Measurements from ENCODE around the gene ZMYND10. TPM values are rescaled to one million over a fixed set of nuclear protein-coding genes. Genes with fewer than 3 reads are reported as not detected.

ZMYND10 gene
- total RNA-seq, 1 experiment from 2014 or later = 0.74 TPM

- TF ChIP-seq JAZF1 (CRISPR knock-in tag; IDR thresholded peaks at IDR 0.05) (no peak), NR1H2 (CRISPR knock-in tag; IDR thresholded peaks at IDR 0.05) (no peak), SP1 (CRISPR knock-in tag; conservative IDR thresholded peaks at IDR 0.05) (no peak), ZNF532 (CRISPR knock-in tag; IDR thresholded peaks at IDR 0.05; ENCODE audit: borderline replicate concordance) (no peak), SMAD3 (CRISPR knock-in tag; IDR thresholded peaks at IDR 0.05; ENCODE audit: borderline replicate concordance) (no peak)
These were observed 43.9 kb upstream of the ZMYND10 start (continued) for GRCh38 chr3:50389414-50389767.

- no peaks in the 10 kb centered on the region for H3K36me3 Mint-ChIP-seq
- ChIA-PET CTCF (interaction anchor here (0.6 to 3.7 kb wide), 9 partner anchors 19 to 223 kb away, joined by 3 to 15 read pairs (median 3); partner anchors contain the start of genes CISH, CYB561D2, NPRL2 and ZMYND10), POLR2A (interaction anchor here (0.5 to 0.6 kb wide), 2 partner anchors 38 to 1086 kb away, joined by 3 read pairs; no protein-coding TSS in a partner anchor)
- no peak for ATAC-seq
- H3K9me3 Mint-ChIP-seq = no peaks in the 10 kb centered on the region
- H3K4me1 Mint-ChIP-seq = no peaks in the 10 kb centered on the region
- no peak for DNase-seq (ENCODE audit: low spot score)
- TF ChIP-seq SMAD3 (CRISPR knock-in tag; IDR thresholded peaks at IDR 0.05; ENCODE audit: borderline replicate concordance) = no peak
- TF ChIP-seq ATF1 (CRISPR knock-in tag; IDR thresholded peaks at IDR 0.05) = no peak
- TF ChIP-seq ZNF532 (CRISPR knock-in tag; IDR thresholded peaks at IDR 0.05; ENCODE audit: borderline replicate concordance) = no peak
- no peak for TF ChIP-seq E2F5 (CRISPR knock-in tag; IDR thresholded peaks at IDR 0.05)
- no peak for TF ChIP-seq FOXJ3 (CRISPR knock-in tag; IDR thresholded peaks at IDR 0.05; ENCODE audit: borderline replicate concordance)
- TF ChIP-seq ARID4B (CRISPR knock-in tag; IDR thresholded peaks at IDR 0.05; ENCODE audit: borderline replicate concordance) = no peak
- TF ChIP-seq PREB (CRISPR knock-in tag; IDR thresholded peaks at IDR 0.05; ENCODE audit: borderline replicate concordance) = no peak
- no peak overlapping the region for H3K4me3 Mint-ChIP-seq
- H3K27me3 Mint-ChIP-seq (ENCODE audit: low read depth) = no peaks in the 10 kb centered on the region
- H3K27ac Mint-ChIP-seq = no peak overlapping the region
These were observed 43.3 kb upstream of the ZMYND10 start for GRCh38 chr3:50388720-50389413.

Measured in WTC11 (cell line).